H1 (cell line): ENCODE measurements around the gene ZFP64. TPM values are rescaled to one million over a fixed set of nuclear protein-coding genes. Genes with fewer than 3 reads are reported as not detected.

ENCODE experiments used
- ATF2 ChIP-seq: IDR thresholded peaks from 2 replicates; pipeline ENCODE4 v1.6.1; 2012; ENCODE audit warnings: low read length, inconsistent platforms
- BACH1 ChIP-seq: IDR thresholded peaks from 2 replicates; pipeline ENCODE4 v1.6.1; 2012; ENCODE audit warnings: low read length, improper control_type of control experiment
- CBX5 ChIP-seq: fragments of 300-800, 300-1000 bp; sonication (generic); IDR thresholded peaks from 2 replicates; pipeline ENCODE4 v1.7.1; 2016; ENCODE audit warnings: antibody characterized with exemption, low read length, low read depth
- CHD7 ChIP-seq: fragments of 300-600 bp; sonication (generic); IDR thresholded peaks from 2 replicates; pipeline ENCODE4 v1.7.1; 2012; ENCODE audit warnings: low read length, moderate library complexity, mild to moderate bottlenecking, inconsistent platforms; ENCODE audit not compliant: insufficient replicate concordance
- EP300 ChIP-seq, 2 experiments: IDR thresholded peaks; 1 replicate in 1 of 2; 2 replicates in 1 of 2; pipeline ENCODE4 v1.6.1; 2011 to 2012; ENCODE audit warnings: low read depth in 2 of 2, low read length in 2 of 2, mild to moderate bottlenecking in 2 of 2, borderline replicate concordance in 1 of 2, inconsistent platforms in 1 of 2, moderate library complexity in 1 of 2
- GTF2F1 ChIP-seq: IDR thresholded peaks from 2 replicates; pipeline ENCODE4 v1.6.1; 2012; ENCODE audit warnings: low read depth, low read length, improper control_type of control experiment, borderline replicate concordance
- SIRT6 ChIP-seq: IDR thresholded peaks from one replicate; pipeline ENCODE4 v1.7.1; 2012; ENCODE audit warnings: low read length, inconsistent platforms
- polyA plus RNA-seq, 7 experiments: library from polyadenylated mRNA; depleted of rRNA in 3 of 7; stranded (reverse) in 5 of 7; unstranded in 2 of 7; fragments of >200 nt in 5 of 7; fragments of 200-250 nt in 2 of 7; gene quantifications; 1 replicate in 5 of 7; 2 replicates in 1 of 7; 4 replicates in 1 of 7; pipeline versions ENCODE4 v1.2.1 to v1.2.3, GENCODE V29; 2011 to 2013; ENCODE audit warnings: missing spikeins in 2 of 7, mixed read lengths in 2 of 7
- total RNA-seq: library from RNA; stranded (reverse); fragmentation: NEBNext Ultra II Directional; extraction: Animal tissue kit (Norgen Biotek cat#: 25700); gene quantifications from 2 replicates; pipeline ENCODE4 v1.2.1, GENCODE V29; 2021
- TF ChIP-seq, protein P1 (sequence below): IDR thresholded peaks from 2 replicates; pipeline ENCODE4 v1.6.1; 2012; ENCODE audit warnings: inconsistent platforms

Gene ZFP64
- total and polyA plus RNA-seq, 2 of the 8 experiments (the other 6 are each of a cell fraction or from before 2014, with no cell fraction given) = 25.3 to 43.7 TPM

GRCh38 chr20:52103913-52104545 lies 87.5 kb downstream of the ZFP64 start (continued):
- TF ChIP-seq CHD7 = no peak
- TF ChIP-seq BACH1 = no peak
- no peak for TF ChIP-seq CBX5
- no peak for TF ChIP-seq SIRT6
- 0 out of 2 replicates have a peak, but pooled peaks have one; percentile 6 for TF ChIP-seq ATF2
- no peak for TF ChIP-seq GTF2F1
- TF ChIP-seq, protein P1, sequence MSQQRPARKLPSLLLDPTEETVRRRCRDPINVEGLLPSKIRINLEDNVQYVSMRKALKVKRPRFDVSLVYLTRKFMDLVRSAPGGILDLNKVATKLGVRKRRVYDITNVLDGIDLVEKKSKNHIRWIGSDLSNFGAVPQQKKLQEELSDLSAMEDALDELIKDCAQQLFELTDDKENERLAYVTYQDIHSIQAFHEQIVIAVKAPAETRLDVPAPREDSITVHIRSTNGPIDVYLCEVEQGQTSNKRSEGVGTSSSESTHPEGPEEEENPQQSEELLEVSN = peak; percentile 57; the same call in 1 of the 2 replicates
- no peak; a peak in 1 of 3 replicates for TF ChIP-seq EP300 (IDR thresholded peaks at IDR 0.05; ENCODE audit: borderline replicate concordance in 1 of 2, low read depth in 2 of 2, low read length in 2 of 2)
